Endothelial cell of umbilical vein (primary cell): Measurements from ENCODE around the gene ZDHHC9.

Experiments used
- CTCF ChIP-seq, 2 donors: IDR thresholded peaks; 1 replicate in 1 of 2; 2 replicates in 1 of 2; pipeline ENCODE4 v1.5.1; 2011; ENCODE audit warnings: low read length in 2 of 2, mild to moderate bottlenecking in 2 of 2, moderate library complexity in 2 of 2, control low read depth in 1 of 2, inconsistent platforms in 1 of 2, low read depth in 1 of 2; ENCODE audit not compliant: insufficient read depth in 1 of 2; ENCODE audit errors: extremely low read depth in 1 of 2
- EZH2 ChIP-seq: IDR thresholded peaks from 2 replicates; pipeline ENCODE4 v1.6.1; 2012; ENCODE audit warnings: borderline replicate concordance, low read depth, mild to moderate bottlenecking, moderate library complexity, low read length, inconsistent platforms; ENCODE audit not compliant: severe bottlenecking
- FOS ChIP-seq: IDR thresholded peaks from 2 replicates; pipeline ENCODE4 v1.6.1; 2011; ENCODE audit warnings: mild to moderate bottlenecking, low read length, moderate library complexity, borderline replicate concordance; ENCODE audit not compliant: insufficient read depth
- GATA2 ChIP-seq: IDR thresholded peaks from 2 replicates; pipeline ENCODE4 v1.7.0; 2011; ENCODE audit warnings: low read depth, mild to moderate bottlenecking, moderate library complexity, mixed read lengths, low read length; ENCODE audit not compliant: insufficient read length, insufficient read depth
- JUN ChIP-seq: IDR thresholded peaks from 2 replicates; pipeline ENCODE4 v1.6.1; 2011; ENCODE audit warnings: borderline replicate concordance, low read depth; ENCODE audit not compliant: insufficient read length, insufficient read depth
- MAX ChIP-seq: IDR thresholded peaks from 2 replicates; pipeline ENCODE4 v1.6.1; 2011; ENCODE audit not compliant: insufficient read depth, insufficient read length
- MYC ChIP-seq: IDR thresholded peaks from one replicate; pipeline ENCODE4 v1.6.1; 2011; ENCODE audit warnings: mild to moderate bottlenecking, low read depth, low read length
- POLR2A ChIP-seq: IDR thresholded peaks from 2 replicates; pipeline ENCODE4 v1.6.1; 2012; ENCODE audit warnings: low read depth, mild to moderate bottlenecking, control low read depth, low read length
- POLR2AphosphoS5 ChIP-seq: IDR thresholded peaks from 2 replicates; pipeline ENCODE4 v1.6.1; 2012; ENCODE audit warnings: low read depth, mild to moderate bottlenecking, control low read depth, low read length, moderate library complexity; ENCODE audit not compliant: insufficient read depth

GRCh38 chrX:129808158-129808828 is 35.4 kb downstream of the ZDHHC9 start:
- TF ChIP-seq CTCF (IDR thresholded peaks at IDR 0.05; ENCODE audit: extremely low read depth in 1 of 2, insufficient read depth in 1 of 2, low read depth in 1 of 2, low read length in 2 of 2): no peak
- TF ChIP-seq POLR2A: no peak
- TF ChIP-seq EZH2: no peak
- TF ChIP-seq POLR2AphosphoS5: no peak
- TF ChIP-seq MAX: no peak
- no peak for TF ChIP-seq FOS
- no peak for TF ChIP-seq JUN
- no peak for TF ChIP-seq MYC
- TF ChIP-seq GATA2: no peak
